Hematopoietic multipotent progenitor cell treated with erythropoietin and hydrocortisone succinate and interleukin-3 and kit ligand, for 8 days (in vitro differentiated cells): ENCODE data around the gene GATA5.

Experiments
- DNase-seq: peaks from one replicate; pipeline ENCODE4 v3.0.0-alpha.2; 2015

The GATA5 gene

DNA sequence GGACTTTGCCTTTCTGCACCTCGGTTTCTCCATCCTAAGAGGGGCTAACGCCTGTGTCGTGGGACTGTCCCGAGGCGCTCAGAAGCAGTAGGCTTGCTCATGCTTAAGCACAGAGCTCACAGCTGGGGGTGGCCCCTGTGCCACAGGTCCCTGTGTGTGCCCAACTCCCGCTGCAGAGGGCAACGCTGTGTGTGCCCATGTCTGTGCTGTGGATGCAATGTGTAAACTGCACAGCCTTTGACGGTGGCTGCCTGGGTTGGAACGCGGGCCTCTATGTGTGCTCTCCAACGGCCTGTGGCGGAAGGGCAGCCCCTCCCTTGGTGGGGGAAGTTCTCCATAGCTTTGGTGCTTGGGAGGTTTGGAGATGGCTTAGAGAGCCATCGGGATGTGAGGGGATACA is 10.7 kb upstream of the GATA5 start:
- DNase-seq, result peak; percentile 72

DNA sequence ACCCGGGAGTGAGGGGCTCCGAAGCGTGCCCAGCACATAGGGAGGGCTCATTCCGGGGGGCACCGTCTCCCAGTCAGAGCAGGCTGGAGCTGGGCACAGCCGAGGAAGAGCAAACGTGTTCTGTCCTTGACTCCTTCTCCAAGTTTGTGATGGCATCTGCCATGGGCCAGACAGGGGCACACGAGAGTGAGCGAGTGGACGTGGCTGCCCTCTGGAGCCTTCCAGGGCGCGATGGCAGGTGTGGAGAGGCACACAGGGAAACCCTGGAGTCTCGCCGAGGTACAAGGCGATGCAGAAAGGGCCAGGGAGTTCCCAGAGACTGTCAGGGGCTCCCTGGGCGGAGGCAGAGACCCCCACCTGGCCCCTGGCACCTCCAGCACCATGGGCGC is 9.9 kb upstream of the GATA5 start:
- no peak for DNase-seq

DNA sequence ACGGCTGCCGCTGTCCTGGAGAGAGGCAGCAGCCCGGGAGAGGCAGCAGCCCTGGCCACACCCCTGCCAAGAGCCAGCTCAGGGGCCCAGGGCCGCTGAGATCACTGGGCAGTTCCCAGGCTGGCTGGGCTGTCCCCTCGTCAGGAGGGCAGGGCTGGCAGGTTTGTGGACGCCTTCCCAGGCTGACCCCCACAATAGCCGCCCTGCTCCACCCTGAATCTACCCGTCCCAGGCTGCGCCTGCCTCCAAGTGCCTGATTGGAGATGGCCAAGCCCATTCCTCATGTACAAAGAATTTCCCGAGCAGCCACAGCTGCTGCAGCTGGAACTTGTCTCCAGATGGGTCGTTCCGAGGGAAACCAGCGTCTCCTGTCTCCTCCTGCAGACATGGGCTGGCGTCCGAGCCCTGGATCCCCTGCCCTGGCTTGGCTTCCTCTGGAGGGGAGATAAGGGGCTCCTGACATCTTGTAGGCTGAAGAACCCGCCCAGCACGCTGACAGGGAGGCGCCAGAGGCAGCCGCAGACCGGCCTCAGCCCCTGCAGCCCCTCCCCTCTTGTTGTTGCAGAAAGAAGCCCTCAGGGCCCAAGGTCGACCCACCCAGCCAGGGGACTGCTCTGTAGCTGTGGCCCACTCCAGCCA is 9.4 kb upstream of the GATA5 start:
- peak; percentile 93 for DNase-seq

GRCh38 chr20:62484478-62484877 is 8.7 kb upstream of the GATA5 start:
- DNase-seq, result no peak

GRCh38 chr20:62483613-62484458 is 8.0 kb upstream of the GATA5 start:
- DNase-seq, result no peak

DNA sequence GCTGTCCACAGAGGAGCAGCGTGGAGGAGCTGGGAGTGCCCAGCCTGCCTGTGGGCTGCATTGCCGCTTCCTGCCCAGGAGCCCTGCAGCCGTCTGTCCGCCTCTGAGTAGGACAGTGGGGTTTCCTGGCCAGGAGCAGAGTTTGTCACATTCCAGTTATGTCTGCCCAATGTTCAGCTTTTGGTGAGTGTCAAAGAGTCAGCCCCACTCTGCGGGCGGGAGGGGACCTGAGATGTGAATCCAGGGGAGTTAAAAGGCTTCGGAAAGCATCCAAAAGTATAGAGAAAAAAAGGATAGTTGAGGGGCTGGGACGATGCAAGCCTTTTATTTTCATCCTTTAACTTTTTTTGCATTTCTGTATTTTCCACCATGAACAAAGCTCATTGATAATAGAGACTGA is 7.2 kb upstream of the GATA5 start:
- DNase-seq, result no peak

GRCh38 chr20:62482146-62482809 is 6.5 kb upstream of the GATA5 start:
- DNase-seq, result peak; percentile 96

- no peak for DNase-seq
These were observed 5.8 kb upstream of the GATA5 start for GRCh38 chr20:62481425-62482145.

DNA sequence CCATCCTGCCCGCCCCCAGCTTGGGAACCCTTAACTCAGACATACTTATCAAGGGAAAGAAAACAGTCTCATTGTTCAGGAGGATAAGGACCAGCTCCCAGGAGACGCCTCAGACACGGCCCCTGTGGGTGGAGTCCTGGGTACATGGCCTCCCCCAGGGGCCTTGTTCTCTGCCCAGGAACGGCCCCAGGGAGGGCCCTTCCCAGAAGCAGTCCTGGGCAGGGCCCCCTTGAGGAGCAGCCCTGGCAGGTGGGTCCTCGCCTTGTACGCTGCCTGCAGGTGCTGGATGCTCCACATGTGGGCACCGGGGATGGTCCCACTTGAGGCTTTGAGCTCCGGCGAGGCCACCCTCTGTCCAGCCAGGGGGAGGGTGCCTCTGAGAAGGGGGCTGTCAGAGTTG is 4.5 kb upstream of the GATA5 start:
- DNase-seq, result peak; percentile 88

DNA sequence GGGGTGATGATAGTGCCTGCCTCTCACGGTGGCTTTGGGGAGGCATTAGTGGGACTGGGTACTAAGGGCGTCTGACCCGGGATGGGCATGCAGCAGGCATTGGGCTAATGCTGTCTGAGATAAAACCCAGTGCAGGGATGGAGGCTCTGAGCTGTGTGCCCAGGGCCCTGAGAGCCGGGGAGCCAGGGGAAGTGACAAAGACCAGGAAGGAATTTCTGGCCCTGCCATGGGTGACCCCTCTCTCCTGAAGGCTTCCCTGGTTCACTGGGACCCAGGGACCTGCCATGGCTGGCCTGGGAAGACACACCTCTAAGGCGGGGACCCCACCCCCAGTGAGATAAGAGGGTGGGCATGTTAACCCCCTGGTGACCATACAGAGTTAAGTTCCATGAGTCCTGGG is 3.9 kb upstream of the GATA5 start:
- peak; percentile 49 for DNase-seq

DNA sequence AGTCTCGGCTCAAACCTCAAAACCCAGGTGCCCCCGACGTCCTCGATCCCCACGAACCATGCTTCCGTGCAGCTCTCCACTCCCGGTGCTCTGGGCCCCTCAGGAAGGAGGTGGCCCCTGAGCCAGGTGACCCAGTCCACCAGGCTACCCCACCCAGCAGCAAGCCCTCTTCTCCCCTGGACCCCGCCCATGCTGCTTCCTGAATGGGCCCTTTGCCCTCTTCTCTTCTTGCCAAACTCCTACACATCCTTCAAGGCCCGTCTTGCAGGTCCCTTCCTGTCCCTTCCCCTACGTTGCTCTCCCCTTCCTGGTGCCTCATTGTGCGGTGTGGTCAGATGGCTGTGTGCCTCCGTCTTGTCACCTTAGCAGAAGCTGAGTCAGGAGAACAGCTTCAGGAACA is 3.4 kb upstream of the GATA5 start:
- peak; percentile 41 for DNase-seq

GRCh38 chr20:62477669-62478455 is 2.1 kb upstream of the GATA5 start:
- peak; percentile 61 for DNase-seq

GRCh38 chr20:62476056-62476838 is 452 bp upstream of the GATA5 start:
- no peak for DNase-seq

DNA sequence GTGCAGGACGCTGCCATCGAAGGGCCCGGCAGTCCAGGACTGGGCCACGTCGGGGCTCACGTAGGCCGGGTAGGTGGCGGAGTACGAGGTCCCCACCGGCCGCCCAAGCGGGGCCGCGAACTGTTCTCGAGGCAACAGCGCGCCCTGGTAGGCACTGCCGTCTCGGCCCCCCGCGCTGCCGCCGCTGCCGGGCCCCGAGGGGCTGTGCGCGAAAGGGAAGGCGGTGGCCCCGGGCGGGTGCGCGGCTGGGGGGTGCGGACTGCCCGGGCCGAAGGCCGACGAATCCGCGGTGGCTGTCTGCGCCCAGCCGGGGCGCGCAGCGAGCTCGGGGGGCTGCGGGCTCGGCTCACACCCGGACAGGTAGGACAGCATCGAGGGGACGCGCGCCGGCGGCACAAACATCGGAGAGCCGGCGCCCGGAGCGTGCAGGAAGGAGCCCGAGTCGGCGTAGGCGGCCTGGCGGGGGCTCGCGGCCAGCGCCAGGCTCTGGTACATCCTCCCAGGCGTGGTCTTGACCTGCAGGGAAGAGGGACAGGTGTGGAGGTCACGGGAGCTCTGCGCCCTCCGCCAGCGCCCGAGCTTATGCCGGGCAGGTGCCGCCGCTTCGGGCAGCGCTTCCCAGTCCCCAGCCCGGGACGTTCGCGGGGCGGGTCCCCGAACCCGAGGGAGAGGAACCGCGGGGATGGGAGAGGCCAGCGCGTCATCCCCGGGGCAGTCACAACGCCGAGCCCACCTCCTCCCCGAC is 596 bp downstream of the GATA5 start:
- no peak for DNase-seq

GRCh38 chr20:62474604-62475026 is 1.2 kb downstream of the GATA5 start:
- no peak for DNase-seq

GRCh38 chr20:62473717-62474603 is 1.8 kb downstream of the GATA5 start:
- DNase-seq, result no peak

GRCh38 chr20:62472941-62473585 is 2.7 kb downstream of the GATA5 start:
- no peak for DNase-seq

DNA sequence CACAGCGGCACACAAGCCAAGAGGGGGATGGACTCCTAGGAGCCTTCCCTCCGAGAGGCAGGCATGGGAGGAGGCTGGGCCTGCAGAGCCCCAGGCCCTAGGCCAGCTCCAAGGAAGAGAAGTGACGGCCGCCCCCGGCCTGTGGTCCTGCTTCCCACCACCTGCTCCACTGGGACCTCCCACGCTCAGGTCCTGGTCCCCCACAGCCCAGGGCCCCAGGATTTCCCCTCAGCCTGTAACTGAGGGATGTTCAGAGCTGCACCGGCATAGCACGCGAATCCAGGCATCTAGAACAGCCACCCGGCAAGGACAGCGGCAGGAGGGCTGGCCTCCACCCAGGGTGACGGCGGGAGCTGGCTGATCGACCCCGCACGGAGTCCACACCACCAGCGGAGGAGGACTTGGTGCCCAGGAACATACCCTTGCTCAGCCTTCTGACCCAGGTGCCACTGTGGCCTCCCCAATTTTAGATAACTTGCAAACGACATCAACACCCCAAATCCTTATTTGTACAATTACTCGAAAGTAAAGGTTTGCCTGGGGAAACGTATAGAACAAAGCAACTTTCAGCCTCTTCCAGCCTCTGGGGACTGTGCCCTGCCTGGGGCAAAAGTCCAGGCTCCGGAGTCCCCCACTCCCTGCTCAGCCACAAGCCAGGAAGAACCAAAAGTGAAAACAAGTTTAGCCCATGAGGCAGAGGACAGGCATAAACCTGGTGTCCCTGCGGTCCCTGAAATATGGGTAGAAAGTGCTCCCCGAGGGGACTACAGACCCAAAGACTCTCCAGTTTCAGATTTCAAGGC is 3.5 kb downstream of the GATA5 start:
- DNase-seq, result no peak
